ENCODE measurements around the gene TMEM38B. TPM values are rescaled to one million over a fixed set of nuclear protein-coding genes. Genes with fewer than 3 reads are reported as not detected.

Gene TMEM38B
- total RNA-seq, 1 experiment from 2014 or later: 14.5 TPM

DNA sequence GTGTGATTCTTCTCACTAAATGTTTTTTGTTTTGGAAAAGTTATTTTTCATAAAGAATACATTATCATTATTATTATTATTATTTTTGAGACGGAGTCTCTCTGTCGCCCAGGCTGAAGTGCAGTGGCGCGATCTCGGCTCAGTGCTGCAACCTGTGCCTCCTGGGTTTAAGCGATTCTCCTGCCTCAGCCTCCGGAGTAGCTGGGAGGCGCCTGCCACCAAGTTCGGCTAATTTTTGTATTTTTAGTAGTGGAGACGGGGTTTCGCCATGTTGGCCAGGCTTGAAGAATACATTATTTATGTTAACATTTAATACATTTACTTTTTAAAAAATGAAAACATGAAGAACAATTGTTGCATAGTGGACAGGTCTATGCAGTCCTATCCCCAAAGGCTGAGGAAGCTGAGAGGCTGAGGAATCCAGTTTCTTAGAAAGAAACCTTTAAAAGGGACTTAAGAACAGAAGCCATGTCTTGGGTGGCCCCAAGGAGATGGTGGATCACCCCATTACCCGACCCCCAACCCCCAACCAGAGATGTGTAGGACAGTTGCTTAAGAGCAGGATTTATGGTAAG is 2.0 kb downstream of the TMEM38B start:
- Histone ChIP-seq H3K27me3 (ENCODE audit: insufficient read depth, low read length) (peaks cover 15% of the 10 kb centered on the region; the same call in 1 of the 2 replicates), H2BK5ac (ENCODE audit: insufficient read length, low read length) (no peak overlapping the region), H3K18ac (ENCODE audit: insufficient read length, low read depth, low read length) (no peak overlapping the region), H2BK120ac (ENCODE audit: low read depth, low read length, poor library complexity, severe bottlenecking) (no peak overlapping the region), H4K20me1 (ENCODE audit: control insufficient read depth, insufficient read depth, insufficient read length) (no peaks in the 10 kb centered on the region), H3T11ph (ENCODE audit: low read length) (no peak overlapping the region), H3K56ac (ENCODE audit: insufficient read length, low read depth, low read length) (no peak overlapping the region), H2AK5ac (ENCODE audit: insufficient read length, low read length) (no peak overlapping the region), H3K4me2 (ENCODE audit: insufficient read depth, insufficient read length, low read length) (no peak overlapping the region), H3K27ac (ENCODE audit: insufficient read length, low read depth, low read length) (no peak overlapping the region), H3K9ac (ENCODE audit: extremely low read depth, insufficient read length, low read length) (no peak overlapping the region), H3K79me1 (ENCODE audit: insufficient read depth, low read depth, low read length, poor library complexity, severe bottlenecking) (no peaks in the 10 kb centered on the region), H4K91ac (ENCODE audit: insufficient read length, low read depth, low read length) (no peak overlapping the region), H2BK12ac (ENCODE audit: insufficient read length, low read depth, low read length) (no peak overlapping the region), H3K4me1 (ENCODE audit: insufficient read depth, low read length) (no peaks in the 10 kb centered on the region), H3K23ac (ENCODE audit: insufficient read length, low read depth, low read length) (no peak overlapping the region), H3K4ac (ENCODE audit: low read depth, low read length) (no peak overlapping the region), H3K14ac (ENCODE audit: insufficient read depth, low read length) (no peak overlapping the region), H3K23me2 (ENCODE audit: insufficient read length, low read depth, low read length, poor library complexity, severe bottlenecking) (peaks cover 11% of the 10 kb centered on the region), H2BK15ac (ENCODE audit: low read depth, low read length) (no peak overlapping the region), H4K5ac (ENCODE audit: insufficient read length, low read depth, low read length) (no peak overlapping the region), H3K79me2 (ENCODE audit: insufficient read depth, low read length) (no peaks in the 10 kb centered on the region), H3K9me3 (ENCODE audit: control insufficient read depth, low read depth, low read length) (no peaks in the 10 kb centered on the region), H4K8ac (replicated peaks; ENCODE audit: insufficient read length, low read depth, low read length) (no peak overlapping the region), H2BK20ac (ENCODE audit: low read depth, low read length, poor library complexity, severe bottlenecking) (no peak overlapping the region), H2AFZ (ENCODE audit: low read length) (no peak overlapping the region)
- Mint-ChIP-seq H3K27me3 (ENCODE audit: low read depth) (peaks cover 51% of the 10 kb centered on the region), H3K9me3 (no peaks in the 10 kb centered on the region), H3K4me3 (no peak overlapping the region), H3K4me1 (peaks cover 16 to 17% of the 10 kb centered on the region in 2 experiments), H3K36me3 (ENCODE audit: insufficient read depth in 1 of 3, low read depth in 3 of 3) (no peaks in the 10 kb centered on the region), H3K27ac (no peak overlapping the region)
- WGBS (ENCODE audit: extremely low coverage, insufficient read length, low lambda C conversion rate): no CpG with 5 or more reads among the region's 12 CpGs
- TF ChIP-seq, protein P1, sequence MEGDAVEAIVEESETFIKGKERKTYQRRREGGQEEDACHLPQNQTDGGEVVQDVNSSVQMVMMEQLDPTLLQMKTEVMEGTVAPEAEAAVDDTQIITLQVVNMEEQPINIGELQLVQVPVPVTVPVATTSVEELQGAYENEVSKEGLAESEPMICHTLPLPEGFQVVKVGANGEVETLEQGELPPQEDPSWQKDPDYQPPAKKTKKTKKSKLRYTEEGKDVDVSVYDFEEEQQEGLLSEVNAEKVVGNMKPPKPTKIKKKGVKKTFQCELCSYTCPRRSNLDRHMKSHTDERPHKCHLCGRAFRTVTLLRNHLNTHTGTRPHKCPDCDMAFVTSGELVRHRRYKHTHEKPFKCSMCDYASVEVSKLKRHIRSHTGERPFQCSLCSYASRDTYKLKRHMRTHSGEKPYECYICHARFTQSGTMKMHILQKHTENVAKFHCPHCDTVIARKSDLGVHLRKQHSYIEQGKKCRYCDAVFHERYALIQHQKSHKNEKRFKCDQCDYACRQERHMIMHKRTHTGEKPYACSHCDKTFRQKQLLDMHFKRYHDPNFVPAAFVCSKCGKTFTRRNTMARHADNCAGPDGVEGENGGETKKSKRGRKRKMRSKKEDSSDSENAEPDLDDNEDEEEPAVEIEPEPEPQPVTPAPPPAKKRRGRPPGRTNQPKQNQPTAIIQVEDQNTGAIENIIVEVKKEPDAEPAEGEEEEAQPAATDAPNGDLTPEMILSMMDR (conservative IDR thresholded peaks at IDR 0.05): no peak
- DNase-seq: no peak

Measured in H9 (cell line).